ENCODE data around the gene TIMMDC1.

Gene TIMMDC1

DNA sequence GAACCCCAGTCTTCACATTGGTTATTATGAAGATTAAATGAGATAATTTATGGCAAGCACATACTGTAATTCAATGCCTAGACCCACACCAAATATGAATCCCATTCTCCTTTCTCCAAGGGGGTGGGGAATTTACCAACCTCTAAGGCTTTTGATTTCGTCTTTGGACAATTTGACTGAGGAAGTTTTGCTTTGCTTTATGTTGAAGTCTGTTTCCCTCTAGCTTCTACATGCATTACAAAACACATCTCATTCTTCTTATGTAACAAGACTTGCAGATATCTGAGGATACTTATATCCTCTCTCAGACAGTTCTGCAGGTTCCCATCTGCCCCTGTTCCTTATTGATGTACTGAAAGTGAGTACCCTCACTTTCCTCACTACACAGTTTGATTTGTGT is 48.9 kb downstream of the TIMMDC1 start:
- TF ChIP-seq, protein P1, sequence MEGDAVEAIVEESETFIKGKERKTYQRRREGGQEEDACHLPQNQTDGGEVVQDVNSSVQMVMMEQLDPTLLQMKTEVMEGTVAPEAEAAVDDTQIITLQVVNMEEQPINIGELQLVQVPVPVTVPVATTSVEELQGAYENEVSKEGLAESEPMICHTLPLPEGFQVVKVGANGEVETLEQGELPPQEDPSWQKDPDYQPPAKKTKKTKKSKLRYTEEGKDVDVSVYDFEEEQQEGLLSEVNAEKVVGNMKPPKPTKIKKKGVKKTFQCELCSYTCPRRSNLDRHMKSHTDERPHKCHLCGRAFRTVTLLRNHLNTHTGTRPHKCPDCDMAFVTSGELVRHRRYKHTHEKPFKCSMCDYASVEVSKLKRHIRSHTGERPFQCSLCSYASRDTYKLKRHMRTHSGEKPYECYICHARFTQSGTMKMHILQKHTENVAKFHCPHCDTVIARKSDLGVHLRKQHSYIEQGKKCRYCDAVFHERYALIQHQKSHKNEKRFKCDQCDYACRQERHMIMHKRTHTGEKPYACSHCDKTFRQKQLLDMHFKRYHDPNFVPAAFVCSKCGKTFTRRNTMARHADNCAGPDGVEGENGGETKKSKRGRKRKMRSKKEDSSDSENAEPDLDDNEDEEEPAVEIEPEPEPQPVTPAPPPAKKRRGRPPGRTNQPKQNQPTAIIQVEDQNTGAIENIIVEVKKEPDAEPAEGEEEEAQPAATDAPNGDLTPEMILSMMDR (IDR thresholded peaks at IDR 0.05; ENCODE audit: insufficient read depth, low read length, poor library complexity, severe bottlenecking): no peak
- no peak for TF ChIP-seq EZH2phosphoT487 (conservative IDR thresholded peaks at IDR 0.05; ENCODE audit: low read length)

DNA sequence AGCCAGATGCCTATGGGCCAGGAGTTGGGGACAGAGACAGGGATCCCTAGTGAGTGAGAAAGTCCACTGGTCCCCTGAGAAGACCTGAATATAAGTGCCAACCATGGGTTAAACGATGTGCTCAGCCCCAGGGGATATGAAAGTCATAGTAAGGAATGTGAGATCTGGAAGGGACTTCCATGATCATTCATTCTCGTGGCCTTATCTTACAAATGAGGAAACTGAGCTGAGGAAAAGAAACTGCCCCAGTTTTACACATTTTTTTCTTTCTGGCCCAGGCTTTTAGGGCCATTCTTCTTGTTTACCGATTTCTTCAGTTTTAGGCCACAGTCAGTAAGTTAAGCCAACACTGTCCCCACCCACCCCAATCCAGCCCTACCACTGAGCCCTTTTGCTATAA is 50.0 kb downstream of the TIMMDC1 start:
- H3F3A ChIP-seq (ENCODE audit: insufficient read depth): no peaks in the 10 kb centered on the region
- no peak overlapping the region for H3K27ac ChIP-seq (ENCODE audit: low read depth, low read length)
- no peaks in the 10 kb centered on the region for H3K27me3 ChIP-seq (ENCODE audit: low read length)
- peaks cover 16% of the 10 kb centered on the region for H3K36me3 ChIP-seq (ENCODE audit: low read length)
- H3K9ac ChIP-seq (ENCODE audit: low read length): no peak overlapping the region
- no peaks in the 10 kb centered on the region for H3K9me2 ChIP-seq (replicated peaks; ENCODE audit: insufficient read depth, low read length)
- H3K4me2 ChIP-seq (ENCODE audit: low read depth, low read length, poor library complexity, severe bottlenecking): no peak overlapping the region
- H3K4me3 ChIP-seq (ENCODE audit: insufficient read depth, low read length, poor library complexity, severe bottlenecking): no peak overlapping the region
- H3K9me3 ChIP-seq (ENCODE audit: insufficient read depth, low read length): no peaks in the 10 kb centered on the region
- TF ChIP-seq, protein P1 (IDR thresholded peaks at IDR 0.05; ENCODE audit: insufficient read depth, low read length, poor library complexity, severe bottlenecking): no peak
- no peak for TF ChIP-seq EZH2phosphoT487 (conservative IDR thresholded peaks at IDR 0.05; ENCODE audit: low read length)
- no peaks in the 10 kb centered on the region for H4K20me1 ChIP-seq (ENCODE audit: low read depth, low read length)
- no peak overlapping the region for H2AFZ ChIP-seq (ENCODE audit: low read depth, low read length, severe bottlenecking)
- peaks cover 52% of the 10 kb centered on the region for H3K79me2 ChIP-seq (ENCODE audit: insufficient read depth, low read length)

More for the DNA sequence above, 48.9 kb downstream of the TIMMDC1 start:
- Histone ChIP-seq H3K9ac (ENCODE audit: low read length) (no peak overlapping the region), H3K4me2 (ENCODE audit: low read depth, low read length, poor library complexity, severe bottlenecking) (no peak overlapping the region), H2AFZ (ENCODE audit: low read depth, low read length, severe bottlenecking) (no peak overlapping the region), H3F3A (ENCODE audit: insufficient read depth) (no peaks in the 10 kb centered on the region), H3K4me3 (ENCODE audit: insufficient read depth, low read length, poor library complexity, severe bottlenecking) (no peak overlapping the region), H4K20me1 (ENCODE audit: low read depth, low read length) (no peaks in the 10 kb centered on the region), H3K9me3 (ENCODE audit: insufficient read depth, low read length) (no peaks in the 10 kb centered on the region), H3K36me3 (ENCODE audit: low read length) (peaks cover 18% of the 10 kb centered on the region), H3K79me2 (ENCODE audit: insufficient read depth, low read length) (peaks cover 52% of the 10 kb centered on the region), H3K9me2 (replicated peaks; ENCODE audit: insufficient read depth, low read length) (no peaks in the 10 kb centered on the region), H3K27ac (ENCODE audit: low read depth, low read length) (no peak overlapping the region), H3K27me3 (ENCODE audit: low read length) (no peaks in the 10 kb centered on the region)

DNA sequence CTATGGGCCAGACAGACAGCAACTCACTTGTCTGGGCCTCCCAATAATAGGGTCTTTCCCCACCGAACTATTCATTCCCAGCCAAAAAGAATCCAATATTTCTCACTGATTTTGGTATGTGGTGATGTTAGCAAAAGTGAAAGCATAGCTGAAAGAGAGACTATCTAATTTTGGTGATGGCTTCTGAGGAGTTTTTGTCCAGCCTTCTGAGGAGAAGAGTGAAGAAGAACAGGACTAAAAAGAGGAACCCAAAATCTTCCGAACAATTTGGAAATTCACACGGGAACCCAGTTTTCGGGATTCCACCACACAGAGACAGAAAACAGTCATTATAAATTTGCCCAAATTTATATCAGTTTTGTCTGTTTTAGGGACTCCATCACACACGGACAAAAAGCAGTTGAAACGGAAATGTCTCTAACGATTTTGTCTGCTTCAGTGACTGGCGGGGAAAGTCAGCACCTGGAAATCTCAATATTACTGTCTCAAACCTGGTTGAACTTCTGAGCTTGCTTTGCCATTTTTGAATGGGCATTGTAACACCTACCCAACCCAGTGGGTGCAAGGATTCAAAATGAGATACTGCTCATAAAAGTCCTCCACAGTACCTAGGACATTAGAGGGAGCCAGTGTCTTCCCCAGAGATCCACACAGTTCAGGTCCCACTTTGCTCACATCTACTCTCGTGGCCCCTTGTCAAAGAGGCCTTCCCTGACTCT is 52.0 kb downstream of the TIMMDC1 start:
- H3K27ac ChIP-seq (ENCODE audit: low read depth, low read length): no peak overlapping the region
- H3K9ac ChIP-seq (ENCODE audit: low read length): no peak overlapping the region
- H3K27me3 ChIP-seq (ENCODE audit: low read length): no peaks in the 10 kb centered on the region
- H3K9me3 ChIP-seq (ENCODE audit: insufficient read depth, low read length): no peaks in the 10 kb centered on the region
- no peaks in the 10 kb centered on the region; the same call in 1 of the 2 replicates for H3F3A ChIP-seq (ENCODE audit: insufficient read depth)
- H4K20me1 ChIP-seq (ENCODE audit: low read depth, low read length): no peaks in the 10 kb centered on the region
- no peaks in the 10 kb centered on the region for H3K9me2 ChIP-seq (replicated peaks; ENCODE audit: insufficient read depth, low read length)
- no peak overlapping the region for H3K4me3 ChIP-seq (ENCODE audit: insufficient read depth, low read length, poor library complexity, severe bottlenecking)
- H3K4me2 ChIP-seq (ENCODE audit: low read depth, low read length, poor library complexity, severe bottlenecking): no peak overlapping the region
- no peak overlapping the region for H2AFZ ChIP-seq (ENCODE audit: low read depth, low read length, severe bottlenecking)
- H3K79me2 ChIP-seq (ENCODE audit: insufficient read depth, low read length): peaks cover 72% of the 10 kb centered on the region
- TF ChIP-seq EZH2phosphoT487 (conservative IDR thresholded peaks at IDR 0.05; ENCODE audit: low read length): no peak
- TF ChIP-seq, protein P1 (IDR thresholded peaks at IDR 0.05; ENCODE audit: insufficient read depth, low read length, poor library complexity, severe bottlenecking): no peak
- H3K36me3 ChIP-seq (ENCODE audit: low read length): 0 out of 2 replicates have a peak, but pooled peaks cover 10% of the 10 kb centered on the region
